Thyroid gland (tissue), 4 donors: Measurements from ENCODE around the gene GSTP1. TPM values are rescaled to one million over a fixed set of nuclear protein-coding genes. Genes with fewer than 3 reads are reported as not detected.
"Not testable (repeated sequence)": the region's sequence is repeated elsewhere in the genome, so short reads cannot be mapped to it uniquely, and the experiment has no call there.

Experiments used
- DNase-seq, 2 donors: peaks; one replicate each; pipeline ENCODE4 v3.0.0-alpha.2; 2019
- H3K27ac ChIP-seq, 3 donors: fragments of 200-600 bp; sonication (generic); 1 replicate in 2 of 3; 2 replicates in 1 of 3; pipeline ENCODE4 v1.5.1; 2016 to 2019; ENCODE audit warnings: mild to moderate bottlenecking in 1 of 3, moderate library complexity in 1 of 3
- H3K27me3 ChIP-seq: fragments of 200-600 bp; sonication (generic); one replicate; pipeline ENCODE4 v1.5.1; 2019
- H3K36me3 ChIP-seq, 2 donors: fragments of 200-600 bp; sonication (generic); one replicate each; pipeline ENCODE4 v1.5.1; 2016 to 2019
- H3K4me1 ChIP-seq, 2 donors: fragments of 200-600 bp; sonication (generic); one replicate each; pipeline ENCODE4 v1.5.1; 2017 to 2019
- H3K4me3 ChIP-seq, 3 donors: fragments of 200-600 bp; sonication (generic); replicated peaks in 1 of 3; 1 replicate in 2 of 3; 2 replicates in 1 of 3; pipeline ENCODE4 v1.5.1; 2016; ENCODE audit warnings: mild to moderate bottlenecking in 1 of 3
- H3K9me3 ChIP-seq: fragments of 200-600 bp; sonication (generic); one replicate; pipeline ENCODE4 v1.5.1; 2017
- POLR2A ChIP-seq, 2 donors: fragments of 450-650 bp; IDR thresholded peaks; one replicate each; pipeline ENCODE4 v1.6.1; 2017; ENCODE audit warnings: antibody characterized with exemption in 2 of 2, mild to moderate bottlenecking in 2 of 2, moderate library complexity in 1 of 2
- WGBS, 2 donors: methylation state at CpG; one replicate each; pipeline ENCODE4 v1.1.5; 2017; 5-methylcytosine and 5-hydroxymethylcytosine counted together
- intact Hi-C: fragments of 100-400 bp; cut with DNase I; formaldehyde crosslinking; loops from one replicate; pipeline ENCODE4 v1.15.1; 2023
- total RNA-seq, 4 donors: library from RNA; depleted of rRNA; stranded (reverse); fragments of >200 nt; gene quantifications; one replicate each; pipeline ENCODE4 v1.2.3, GENCODE V29; 2016
- TF ChIP-seq, protein P1 (sequence below), 6 experiments: fragments of 200-600 bp in 3 of 6; fragments of 450-650 bp in 3 of 6; sonication (generic) in 3 of 6; IDR thresholded peaks; one replicate each; pipeline ENCODE4 v1.5.1; 2016 to 2019; ENCODE audit warnings: antibody characterized with exemption in 6 of 6, mild to moderate bottlenecking in 2 of 6, inconsistent platforms in 1 of 6, moderate library complexity in 1 of 6

GSTP1 gene
- total RNA-seq, 4 donors from 2014 or later = 877 to 4,013 (median 1,716) TPM

DNA sequence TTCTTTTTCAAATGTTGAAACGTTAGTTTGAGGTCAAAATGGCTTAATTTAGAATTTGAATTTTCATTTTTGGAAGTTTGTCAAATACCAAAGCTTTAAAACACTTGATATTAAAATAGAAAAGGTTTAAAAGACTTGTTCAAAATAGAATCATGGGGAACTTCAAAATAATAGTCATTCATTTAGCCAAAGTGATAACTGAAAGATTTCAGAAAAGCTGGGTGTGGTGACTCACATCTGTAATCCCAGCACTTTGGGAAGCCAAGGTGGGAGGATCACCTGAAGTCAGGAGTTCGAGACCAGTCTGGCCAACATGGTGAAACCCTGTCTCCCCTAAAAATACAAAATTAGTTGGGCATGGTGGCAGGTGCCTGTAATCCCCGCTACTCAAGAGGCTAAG, 10.9 kb downstream of the GSTP1 start:
- Histone ChIP-seq H3K4me1 (no peaks in the 10 kb centered on the region), H3K36me3 (no peaks in the 10 kb centered on the region), H3K27ac (no peak overlapping the region), H3K9me3 (no peaks in the 10 kb centered on the region), H3K27me3 (no peaks in the 10 kb centered on the region), H3K4me3 (no peak overlapping the region)
- intact Hi-C loops = no loop called here
- TF ChIP-seq, protein P1, sequence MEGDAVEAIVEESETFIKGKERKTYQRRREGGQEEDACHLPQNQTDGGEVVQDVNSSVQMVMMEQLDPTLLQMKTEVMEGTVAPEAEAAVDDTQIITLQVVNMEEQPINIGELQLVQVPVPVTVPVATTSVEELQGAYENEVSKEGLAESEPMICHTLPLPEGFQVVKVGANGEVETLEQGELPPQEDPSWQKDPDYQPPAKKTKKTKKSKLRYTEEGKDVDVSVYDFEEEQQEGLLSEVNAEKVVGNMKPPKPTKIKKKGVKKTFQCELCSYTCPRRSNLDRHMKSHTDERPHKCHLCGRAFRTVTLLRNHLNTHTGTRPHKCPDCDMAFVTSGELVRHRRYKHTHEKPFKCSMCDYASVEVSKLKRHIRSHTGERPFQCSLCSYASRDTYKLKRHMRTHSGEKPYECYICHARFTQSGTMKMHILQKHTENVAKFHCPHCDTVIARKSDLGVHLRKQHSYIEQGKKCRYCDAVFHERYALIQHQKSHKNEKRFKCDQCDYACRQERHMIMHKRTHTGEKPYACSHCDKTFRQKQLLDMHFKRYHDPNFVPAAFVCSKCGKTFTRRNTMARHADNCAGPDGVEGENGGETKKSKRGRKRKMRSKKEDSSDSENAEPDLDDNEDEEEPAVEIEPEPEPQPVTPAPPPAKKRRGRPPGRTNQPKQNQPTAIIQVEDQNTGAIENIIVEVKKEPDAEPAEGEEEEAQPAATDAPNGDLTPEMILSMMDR (IDR thresholded peaks at IDR 0.05) = no peak
- TF ChIP-seq POLR2A (IDR thresholded peaks at IDR 0.05) = no peak
- WGBS, 2 donors = 74 to 78% methylated on average over 3 of the region's 3 CpGs
- no peak for DNase-seq

DNA sequence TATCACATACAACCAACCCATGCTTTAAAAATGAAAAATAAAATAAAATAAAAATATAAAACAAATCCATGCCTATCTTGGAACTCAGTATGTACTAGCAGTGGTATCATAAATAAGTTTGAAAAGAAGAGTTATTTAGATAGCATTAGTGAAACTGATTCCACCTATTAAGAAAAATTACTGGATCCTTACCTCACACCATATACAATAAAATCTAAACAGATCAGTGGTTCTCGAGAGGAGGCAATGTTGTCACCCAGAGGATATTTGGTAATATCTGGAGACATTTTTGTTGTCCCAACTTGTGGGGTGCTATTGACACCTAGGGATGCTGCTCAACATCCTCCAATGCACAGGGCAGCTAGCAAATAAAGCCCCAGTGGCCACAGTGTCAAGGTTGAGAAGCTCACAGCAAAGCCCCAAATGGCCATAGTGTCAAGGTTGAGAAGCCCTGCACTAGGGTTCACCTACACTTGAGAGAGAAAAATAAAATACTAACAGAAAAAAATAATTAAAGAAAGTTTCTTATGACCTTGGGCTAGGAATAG, 13.2 kb downstream of the GSTP1 start:
- Histone ChIP-seq H3K4me1 (no peaks in the 10 kb centered on the region), H3K9me3 (no peaks in the 10 kb centered on the region), H3K36me3 (no peaks in the 10 kb centered on the region), H3K4me3 (no peak overlapping the region), H3K27ac (no peak overlapping the region), H3K27me3 (no peaks in the 10 kb centered on the region)
- 86 to 90% methylated on average over 1 of the region's 1 CpG for WGBS, 2 donors
- no peak for DNase-seq
- TF ChIP-seq, protein P1 (IDR thresholded peaks at IDR 0.05) = no peak
- no peak for TF ChIP-seq POLR2A (IDR thresholded peaks at IDR 0.05)
- intact Hi-C loops = no loop called here

DNA sequence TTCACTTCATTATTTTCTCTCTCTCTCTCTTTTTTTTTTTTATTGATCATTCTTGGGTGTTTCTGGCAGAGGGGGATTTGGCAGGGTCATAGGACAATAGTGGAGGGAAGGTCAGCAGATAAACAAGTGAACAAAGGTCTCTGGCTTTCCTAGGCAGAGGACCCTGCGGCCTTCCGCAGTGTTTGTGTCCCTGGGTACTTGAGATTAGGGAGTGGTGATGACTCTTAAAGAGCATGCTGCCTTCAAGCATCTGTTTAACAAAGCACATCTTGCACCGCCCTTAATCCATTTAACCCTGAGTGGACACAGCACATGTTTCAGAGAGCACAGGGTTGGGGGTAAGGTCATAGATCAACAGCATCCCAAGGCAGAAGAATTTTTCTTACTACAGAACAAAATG, 13.8 kb downstream of the GSTP1 start:
- DNase-seq, H3K4me1 ChIP-seq, H3K27ac ChIP-seq, H3K27me3 ChIP-seq, H3K4me3 ChIP-seq, intact Hi-C loops, H3K9me3 ChIP-seq, H3K36me3 ChIP-seq: not testable (repeated sequence)
- WGBS, 2 donors = 33 to 39% methylated on average over 3 of the region's 3 CpGs

DNA sequence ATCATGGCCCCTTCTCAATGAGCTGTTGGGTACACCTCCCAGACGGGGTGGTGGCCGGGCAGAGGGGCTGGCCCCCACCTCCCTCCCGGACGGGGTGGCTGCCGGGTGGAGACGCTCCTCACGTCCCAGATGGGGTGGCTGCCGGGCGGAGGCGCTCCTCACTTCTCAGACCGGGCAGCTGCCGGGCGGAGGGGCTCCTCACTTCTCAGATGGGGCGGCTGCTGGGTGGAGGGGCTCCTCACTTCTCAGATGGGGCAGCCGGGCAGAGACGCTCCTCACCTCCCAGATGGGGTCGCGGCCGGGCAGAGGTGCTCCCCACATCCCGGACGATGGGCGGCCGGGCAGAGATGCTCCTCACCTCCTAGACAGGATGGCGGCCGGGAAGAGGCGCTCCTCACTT, 14.4 kb downstream of the GSTP1 start:
- intact Hi-C loops, H3K9me3 ChIP-seq, H3K27me3 ChIP-seq, H3K4me3 ChIP-seq, H3K27ac ChIP-seq, DNase-seq, H3K4me1 ChIP-seq, H3K36me3 ChIP-seq: not testable (repeated sequence)
- 94% methylated on average over 9 to 18 of the region's 26 CpGs for WGBS, 2 donors

DNA sequence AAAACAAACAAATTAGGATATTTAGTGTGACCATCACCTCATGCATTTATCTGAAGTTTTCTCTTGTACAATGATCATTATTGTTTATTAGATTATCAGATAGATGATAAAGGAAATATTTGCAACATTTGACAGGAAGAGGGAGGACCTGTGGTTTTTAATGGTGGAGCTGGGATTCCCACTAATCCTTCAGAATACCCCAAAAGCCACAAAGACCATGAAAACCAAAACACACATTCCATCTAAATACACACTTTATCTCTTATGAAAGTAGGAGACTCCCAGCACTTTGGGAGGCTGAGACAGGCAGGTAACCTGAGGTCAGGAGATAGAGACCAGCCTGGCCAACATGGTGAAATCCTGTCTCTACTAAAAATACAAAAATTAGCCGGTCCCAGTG, 15.5 kb downstream of the GSTP1 start:
- no peak for DNase-seq
- Histone ChIP-seq H3K9me3 (no peaks in the 10 kb centered on the region), H3K27me3 (no peaks in the 10 kb centered on the region), H3K4me3 (no peak overlapping the region), H3K36me3 (no peaks in the 10 kb centered on the region), H3K27ac (no peak overlapping the region), H3K4me1 (no peaks in the 10 kb centered on the region)
- WGBS, 2 donors = 86 to 87% methylated on average over 1 of the region's 1 CpG
- intact Hi-C loops = no loop called here
- TF ChIP-seq, protein P1 (IDR thresholded peaks at IDR 0.05) = no peak
- no peak for TF ChIP-seq POLR2A (IDR thresholded peaks at IDR 0.05)

DNA sequence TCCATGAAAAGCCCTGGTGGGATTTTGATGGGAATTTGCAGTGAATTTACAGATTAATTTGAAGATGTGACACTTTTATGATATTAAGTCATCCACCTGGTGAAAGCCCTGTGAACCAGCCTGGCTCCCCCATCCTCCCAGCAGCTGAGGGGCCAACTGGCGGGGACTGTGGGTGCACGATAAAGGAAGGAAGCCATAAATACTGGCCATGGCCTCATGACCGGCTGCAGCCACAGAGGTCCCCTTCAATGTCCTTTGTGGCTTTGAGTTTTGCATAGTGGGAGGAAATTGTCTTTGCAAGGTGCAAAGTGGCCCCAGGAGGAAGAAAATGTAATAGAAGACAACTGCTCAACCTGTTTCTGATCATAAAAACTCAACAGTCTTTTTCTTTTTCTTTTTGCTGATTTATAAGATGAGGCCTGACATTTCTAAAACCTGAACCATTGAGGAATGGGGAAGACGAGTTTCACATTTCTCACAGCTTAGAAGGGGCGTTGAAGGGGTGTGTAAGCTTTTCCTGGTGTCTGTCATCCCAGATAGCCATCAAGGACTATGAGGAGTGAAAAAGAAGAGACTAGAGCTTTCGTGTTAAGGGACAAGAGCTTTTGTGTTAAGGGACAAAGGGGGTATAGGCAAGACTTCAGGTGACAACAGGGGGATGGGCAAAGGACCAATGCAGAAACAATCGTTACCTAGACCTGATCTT, 16.9 kb downstream of the GSTP1 start:
- 63 to 72% methylated on average over 7 of the region's 7 CpGs for WGBS, 2 donors
- no peak for DNase-seq
- intact Hi-C loops = no loop called here
- Histone ChIP-seq H3K4me1 (no peaks in the 10 kb centered on the region), H3K4me3 (no peak overlapping the region), H3K9me3 (no peaks in the 10 kb centered on the region), H3K27ac (no peak overlapping the region), H3K27me3 (no peaks in the 10 kb centered on the region), H3K36me3 (no peaks in the 10 kb centered on the region)
- TF ChIP-seq, protein P1 (IDR thresholded peaks at IDR 0.05) = no peak
- TF ChIP-seq POLR2A (IDR thresholded peaks at IDR 0.05) = no peak
